Measurements from ENCODE around the gene CCDC179. TPM values are rescaled to one million over a fixed set of nuclear protein-coding genes. Genes with fewer than 3 reads are reported as not detected.

The CCDC179 gene
- not detected in 2 replicates for total RNA-seq

DNA sequence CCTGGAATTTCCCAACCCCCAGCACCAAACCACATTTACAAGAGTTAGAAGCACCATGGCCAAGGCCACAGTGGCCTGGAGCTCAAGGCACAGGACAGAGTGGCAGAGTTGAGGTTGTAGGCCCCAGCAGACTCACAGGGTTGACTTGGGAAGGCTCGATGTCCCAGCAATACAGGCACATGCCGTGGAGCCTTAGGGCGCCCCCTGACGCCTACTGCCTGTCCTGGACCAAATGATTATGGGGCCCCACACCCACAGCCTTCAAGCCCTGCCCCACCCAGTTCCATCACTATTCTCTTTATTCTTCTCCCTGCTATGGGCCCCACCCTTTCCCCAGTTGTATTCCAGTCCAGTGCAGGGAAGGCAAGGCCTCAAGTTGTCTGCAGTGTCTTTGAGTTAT, at the start of gene CCDC179:
Gene CCDC179, minus strand, starts transcription at position 234 of the 400 bp plus-strand sequence. Its CDS starts 53 bp downstream, at position 181.

DNA sequence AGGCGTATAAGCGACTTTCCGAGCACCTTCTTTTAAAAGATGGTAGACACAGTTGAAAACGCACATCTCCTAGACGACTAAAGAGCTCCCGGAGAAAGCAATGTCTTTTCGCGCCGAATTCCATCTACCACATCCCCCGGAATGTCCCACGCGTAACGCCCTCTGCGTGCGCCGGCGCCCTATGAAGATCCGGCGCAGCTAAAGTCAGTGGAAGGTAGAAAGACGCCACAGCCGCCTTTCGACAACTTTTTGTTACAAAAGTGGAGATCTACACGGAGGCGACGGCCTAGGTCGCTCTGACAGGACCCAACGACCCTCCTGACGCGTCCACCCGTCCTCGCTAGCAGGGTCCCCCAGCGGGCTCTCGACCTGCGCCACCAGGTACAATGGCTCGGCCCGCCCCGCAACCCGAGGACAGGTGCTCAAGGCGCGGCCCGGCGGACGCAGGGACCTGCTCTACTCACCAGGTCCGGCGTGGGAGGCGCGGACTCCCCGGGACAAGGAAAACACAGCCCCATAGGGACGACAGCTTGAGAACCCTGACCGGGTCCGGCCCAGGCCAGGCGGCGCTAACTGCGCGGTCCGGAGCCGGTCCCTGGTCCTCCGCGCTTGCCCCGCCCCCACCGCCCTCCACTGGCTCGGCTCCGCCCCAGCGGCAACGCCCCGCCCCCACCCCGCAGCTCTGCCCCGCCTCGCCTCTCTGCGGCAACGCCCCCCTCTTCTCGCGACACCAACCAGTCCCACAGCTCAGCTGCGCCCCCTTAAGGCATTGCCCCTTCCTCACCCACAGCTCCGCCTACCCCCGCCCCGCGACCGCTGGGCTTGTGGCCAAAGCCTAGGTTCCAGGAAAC, 30.8 kb downstream of the CCDC179 start, which contains the start of gene SVIP:
Gene SVIP, minus strand, starts transcription at position 571 of the 851 bp plus-strand sequence. Its CDS starts 53 bp downstream, at position 518.

Other genes with a start within 250 kb of the CCDC179 start
- 12.6 and 13.3 TPM in 2 replicates for gene FANCF, start 234.7 kb downstream of the CCDC179 start, total RNA-seq
- 1.9 and 8.3 TPM in 2 replicates for gene GAS2, start 193.9 kb downstream of the CCDC179 start, total RNA-seq
- 3.0 and 6.2 TPM in 2 replicates for gene SVIP, start 30.7 kb downstream of the CCDC179 start, total RNA-seq